HepG2 (cell line): Measurements from ENCODE around the gene C7orf57. TPM values are rescaled to one million over a fixed set of nuclear protein-coding genes. Genes with fewer than 3 reads are reported as not detected.
A peak's percentile ranks its signal among the peaks of the same experiment; 100 is the strongest.

ENCODE experiments used
- ATAC-seq: fragments of 200-7000 bp; cut with Tn5 transposase; 3 replicates; pipeline ENCODE4 v1.9.1; 2020; ENCODE audit warnings: mild to moderate bottlenecking, moderate library complexity
- BruUV-seq: library from RNA; stranded (reverse); fragments of 400-500 nt; replicated peaks from 2 replicates; lab custom pipeline; 2021; lab: Mats Ljungman, UMichigan
- CTCF ChIA-PET: fragments of 300-600 bp; formaldehyde crosslinking; extraction: SDS; loops from one replicate; lab custom pipeline; 2021; ENCODE audit warnings: low total read pairs, inconsistent platforms, low intra/inter-chr PET ratio; lab: Yijun Ruan, JAX
- POLR2A ChIA-PET: fragments of 350-600 bp; sonication (Branson Sonifier 250); formaldehyde crosslinking; loops from one replicate; lab custom pipeline; 2020; ENCODE audit warnings: antibody characterized with exemption, inconsistent platforms; lab: Yijun Ruan, JAX
- DNase-seq: peaks from one replicate; pipeline ENCODE4 v3.0.0-alpha.2; 2015; ENCODE audit warnings: low spot score
- FAIRE-seq: peaks from 3 replicates; lab custom pipeline; 2011; peaks lifted over from hg19 to GRCh38; lab: Jason Lieb, UNC
- H2AFZ ChIP-seq: one replicate; pipeline ENCODE4 v1.6.1; 2011; ENCODE audit warnings: low read length, inconsistent platforms
- H3K27ac ChIP-seq: fragments of 300-600 bp; 3 replicates; pipeline ENCODE4 v1.8.0; 2011; ENCODE audit warnings: mixed run types, mild to moderate bottlenecking, mixed read lengths, low read length, inconsistent platforms; ENCODE audit not compliant: insufficient read depth; ENCODE audit errors: extremely low read length
- H3K27me3 ChIP-seq, 2 experiments: fragments of 200-600 bp in 1 of 2; 2 replicates in 1 of 2; 3 replicates in 1 of 2; pipeline versions ENCODE4 v1.6.0 to v1.8.0; 2011; ENCODE audit warnings: low read length in 2 of 2, mild to moderate bottlenecking in 2 of 2, moderate library complexity in 2 of 2, inconsistent platforms in 1 of 2; ENCODE audit not compliant: insufficient read depth in 2 of 2, control insufficient read depth in 1 of 2
- H3K36me3 ChIP-seq, 2 experiments: fragments of 200-600 bp in 1 of 2; replicated peaks in 1 of 2; 2 replicates in 1 of 2; 3 replicates in 1 of 2; pipeline versions ENCODE4 v1.5.1 to v1.8.0; 2011; ENCODE audit warnings: low read length in 2 of 2, inconsistent platforms in 1 of 2; ENCODE audit not compliant: insufficient read depth in 2 of 2, control insufficient read depth in 1 of 2
- H3K4me1 ChIP-seq: 2 replicates; pipeline ENCODE4 v1.5.1; 2012; ENCODE audit warnings: low read length, inconsistent platforms; ENCODE audit not compliant: insufficient read depth
- H3K4me2 ChIP-seq: 2 replicates; pipeline ENCODE4 v1.6.0; 2011; ENCODE audit warnings: low read depth, low read length, inconsistent platforms
- H3K4me3 ChIP-seq, 3 experiments: fragments of 200-600 bp in 1 of 3; sonication (generic), shearing (Covaris generic) in 1 of 3; replicated peaks in 1 of 3; 2 replicates each; pipeline ENCODE4 v1.5.1; 2011 to 2016; ENCODE audit warnings: low read length in 3 of 3, inconsistent platforms in 2 of 3, low read depth in 2 of 3, mild to moderate bottlenecking in 2 of 3, control low read depth in 1 of 3, mixed read lengths in 1 of 3; ENCODE audit not compliant: insufficient read depth in 1 of 3
- H3K79me2 ChIP-seq: one replicate; pipeline ENCODE4 v1.6.1; 2011; ENCODE audit warnings: low read length, inconsistent platforms; ENCODE audit not compliant: insufficient read depth
- H3K9ac ChIP-seq: 2 replicates; pipeline ENCODE4 v1.6.0; 2011; ENCODE audit warnings: mild to moderate bottlenecking, low read depth, low read length, inconsistent platforms; ENCODE audit not compliant: insufficient read depth
- H3K9me3 ChIP-seq: 2 replicates; pipeline ENCODE4 v1.5.1; 2012; ENCODE audit warnings: mild to moderate bottlenecking, low read length
- H4K20me1 ChIP-seq: 2 replicates; pipeline ENCODE4 v1.6.0; 2011; ENCODE audit warnings: inconsistent platforms, mild to moderate bottlenecking, low read length, moderate library complexity; ENCODE audit not compliant: insufficient read depth
- GATAD1 ChIP-seq: IDR thresholded peaks from 2 replicates; pipeline ENCODE4 v1.6.1; 2016; ENCODE audit warnings: missing genetic modification reagents, missing compliant biosample characterization
- KLF16 ChIP-seq, 2 experiments: sonication (generic) in 1 of 2; formaldehyde crosslinking in 1 of 2; IDR thresholded peaks; 2 replicates each; pipeline versions ENCODE4 v1.6.1 to v1.8.0; 2016 to 2023; ENCODE audit warnings: missing genetic modification reagents in 2 of 2, missing compliant biosample characterization in 1 of 2
- MED1 ChIP-seq: sonication (generic); formaldehyde crosslinking; IDR thresholded peaks from 2 replicates; pipeline ENCODE4 v1.4.0; 2020; ENCODE audit warnings: missing genetic modification reagents
- MYNN ChIP-seq: sonication (generic); formaldehyde crosslinking; IDR thresholded peaks from 2 replicates; pipeline ENCODE4 v1.4.0; 2020; ENCODE audit warnings: mild to moderate bottlenecking, low read depth, missing genetic modification reagents
- NRL ChIP-seq: sonication (generic); formaldehyde crosslinking; IDR thresholded peaks from 2 replicates; pipeline ENCODE4 v1.5.0; 2020; ENCODE audit warnings: missing genetic modification reagents, mild to moderate bottlenecking, moderate library complexity, borderline replicate concordance
- RAD21 ChIP-seq: fragments of 450-650 bp; formaldehyde crosslinking; IDR thresholded peaks from 2 replicates; pipeline ENCODE4 v1.5.0; 2020; ENCODE audit warnings: mild to moderate bottlenecking
- RXRA ChIP-seq: sonication (generic); formaldehyde crosslinking; IDR thresholded peaks from 2 replicates; pipeline ENCODE4 v1.5.1; 2020; ENCODE audit warnings: missing genetic modification reagents
- SAP130 ChIP-seq: IDR thresholded peaks from 2 replicates; pipeline ENCODE4 v1.6.1; 2016; ENCODE audit warnings: low read depth
- SP1 ChIP-seq, 2 experiments: fragments of 450-650 bp in 1 of 2; sonication (generic) in 1 of 2; formaldehyde crosslinking in 1 of 2; IDR thresholded peaks; 2 replicates each; pipeline versions ENCODE4 v1.4.0 to v1.6.1; 2016 to 2020; ENCODE audit warnings: missing genetic modification reagents in 1 of 2
- ZFX ChIP-seq: sonication (generic); formaldehyde crosslinking; IDR thresholded peaks from 2 replicates; pipeline ENCODE4 v1.4.0; 2020; ENCODE audit warnings: mild to moderate bottlenecking, low read depth, missing genetic modification reagents, moderate library complexity
- ZFY ChIP-seq: sonication (generic); formaldehyde crosslinking; IDR thresholded peaks from 2 replicates; pipeline ENCODE4 v1.4.0; 2020; ENCODE audit warnings: missing genetic modification reagents
- ZNF546 ChIP-seq: sonication (generic); formaldehyde crosslinking; conservative IDR thresholded peaks from 2 replicates; pipeline ENCODE4 v1.8.1; 2023; ENCODE audit warnings: mild to moderate bottlenecking, missing genetic modification reagents
- ZNF674 ChIP-seq: sonication (generic); formaldehyde crosslinking; IDR thresholded peaks from 2 replicates; pipeline ENCODE4 v1.5.0; 2020; ENCODE audit warnings: low read depth, mild to moderate bottlenecking, missing genetic modification reagents
- WGBS: methylation state at CpG from one replicate; pipeline ENCODE4 v1.1.6; 2017; ENCODE audit warnings: low lambda C conversion rate; 5-methylcytosine and 5-hydroxymethylcytosine counted together
- in situ Hi-C: cut with HindIII; loops from 2 replicates; pipeline ENCODE4 v1.10.0; 2017; ENCODE audit warnings: low pct_unique_long_range_greater_than_20kb; ENCODE audit not compliant: extremely low pct_ligation_motif_present
- intact Hi-C: fragments of 100-400 bp; cut with micrococcal nuclease; formaldehyde crosslinking; loops from one replicate; pipeline ENCODE4 v1.10.0; 2022; ENCODE audit not compliant: unreplicated experiment
- polyA plus RNA-seq, 8 experiments: library from polyadenylated mRNA; depleted of rRNA in 3 of 8; stranded (reverse) in 7 of 8; unstranded in 1 of 8; fragments of >200 nt; fragmentation: Illumina TruSeq in 4 of 8; extraction: Trizol in 4 of 8; gene quantifications; 2 replicates each; pipeline versions ENCODE4 v1.2.1 to v1.2.3, GENCODE V29; 2011 to 2016; ENCODE audit warnings: low read depth in 4 of 8, missing spikeins in 1 of 8, mixed read lengths in 1 of 8; ENCODE audit not compliant: insufficient read depth in 1 of 8
- total RNA-seq, 5 experiments: library from RNA; depleted of rRNA; stranded (reverse); fragments of >200 nt; fragmentation: Illumina TruSeq; extraction: Trizol; gene quantifications; 2 replicates each; pipeline ENCODE4 v1.2.3, GENCODE V29; 2016; ENCODE audit warnings: low read depth in 1 of 5
- TF ChIP-seq, protein P1 (sequence below): sonication (generic); formaldehyde crosslinking; IDR thresholded peaks from 2 replicates; pipeline ENCODE4 v1.5.1; 2020; ENCODE audit warnings: mild to moderate bottlenecking, missing genetic modification reagents, moderate library complexity
- TF ChIP-seq, protein P2 (sequence below): IDR thresholded peaks from 2 replicates; pipeline ENCODE4 v1.4.0; 2020; ENCODE audit warnings: mild to moderate bottlenecking, missing genetic modification reagents

C7orf57 gene
- total and polyA plus RNA-seq, 2 of the 13 experiments (the other 11 are each of a cell fraction or from before 2014, with no cell fraction given): not detected

DNA sequence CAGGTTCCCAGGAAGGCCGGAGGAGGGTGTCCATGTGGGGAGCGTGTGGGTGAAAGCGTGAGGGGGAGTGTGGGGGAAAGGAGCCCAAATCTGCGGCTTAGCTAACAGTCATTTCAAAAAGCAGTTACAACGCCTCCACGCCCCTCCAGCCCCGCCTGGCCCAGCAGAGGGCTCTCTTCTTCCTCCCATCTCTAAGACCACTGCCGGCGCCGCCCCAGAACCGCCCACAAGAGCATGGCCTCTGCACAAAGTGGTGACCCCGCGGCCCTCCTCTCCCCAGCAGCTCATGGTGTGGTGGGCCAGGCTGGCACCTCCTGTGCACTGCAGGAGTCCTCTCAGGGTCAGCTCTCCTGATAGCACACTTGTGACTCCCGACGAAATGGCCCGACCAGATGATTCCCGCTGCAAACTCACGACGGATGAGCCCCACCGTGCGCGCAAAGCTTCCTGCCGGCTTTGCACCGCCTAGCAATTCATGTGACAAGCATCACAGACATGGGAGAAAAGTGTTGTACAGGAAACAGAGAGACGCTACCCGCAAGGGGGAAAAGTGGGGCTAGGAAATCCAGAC, 43.5 kb upstream of the C7orf57 start:
- peak overlapping the region; percentile 73 for H3K4me2 ChIP-seq
- DNase-seq (peak; percentile 63), ATAC-seq (peak; percentile 99), FAIRE-seq (no peak)
- no peaks in the 10 kb centered on the region for H3K27me3 ChIP-seq
- H3K4me3 ChIP-seq: peak overlapping the region; percentile 41 to 72 (median 42)
- peaks cover 40% of the 10 kb centered on the region for H3K4me1 ChIP-seq
- H2AFZ ChIP-seq: peak overlapping the region; percentile 70
- 32% methylated on average over 17 of the region's 26 CpGs for WGBS
- H3K79me2 ChIP-seq: no peaks in the 10 kb centered on the region
- BruUV-seq: no TSS peak
- in situ Hi-C loops: loop anchor here (5.0 kb wide), 1 partner anchor 120 kb away; no protein-coding TSS in a partner anchor
- intact Hi-C loops: loop anchor here (1.0 to 2.0 kb wide), 3 partner anchors 97 to 163 kb away; partner anchors contain the start of gene UPP1
- H3K9ac ChIP-seq: no peak overlapping the region
- POLR2A ChIA-PET: interaction anchor here (1.6 to 2.2 kb wide), 2 partner anchors 97 to 148 kb away, joined by 7 to 12 read pairs; partner anchors contain the start of gene UPP1
- H3K36me3 ChIP-seq: no peaks in the 10 kb centered on the region
- no peak overlapping the region for H3K27ac ChIP-seq
- H4K20me1 ChIP-seq: no peaks in the 10 kb centered on the region
- CTCF ChIA-PET: interaction anchor here (1.7 to 1.8 kb wide), 2 partner anchors 118 to 163 kb away, joined by 6 to 24 read pairs; no protein-coding TSS in a partner anchor
- no peaks in the 10 kb centered on the region for H3K9me3 ChIP-seq
- TF ChIP-seq GATAD1 (CRISPR knock-in tag) (peak; percentile 51; the same call in 1 of the 2 replicates), ZNF674 (no peak), KLF16 (CRISPR knock-in tag; IDR thresholded peaks at IDR 0.05) (no peak), NRL (CRISPR knock-in tag) (peak; percentile 47; the same call in 1 of the 2 replicates), RXRA (peak; percentile 62), RAD21 (CRISPR knock-in tag) (peak; percentile 79), ZFY (CRISPR knock-in tag) (peak; percentile 38; the same call in 1 of the 2 replicates), ZNF546 (CRISPR knock-in tag) (no peak), ZFX (peak; percentile 50), SAP130 (CRISPR knock-in tag) (peak; percentile 59), SP1 (IDR thresholded peaks at IDR 0.05) (no peak), SP1 (CRISPR knock-in tag; IDR thresholded peaks at IDR 0.05) (no peak), MYNN (CRISPR knock-in tag) (0 out of 2 replicates have a peak, but pooled peaks have one; percentile 70), MED1 (CRISPR knock-in tag) (peak; percentile 20; the same call in 1 of the 2 replicates)
- TF ChIP-seq, protein P1, sequence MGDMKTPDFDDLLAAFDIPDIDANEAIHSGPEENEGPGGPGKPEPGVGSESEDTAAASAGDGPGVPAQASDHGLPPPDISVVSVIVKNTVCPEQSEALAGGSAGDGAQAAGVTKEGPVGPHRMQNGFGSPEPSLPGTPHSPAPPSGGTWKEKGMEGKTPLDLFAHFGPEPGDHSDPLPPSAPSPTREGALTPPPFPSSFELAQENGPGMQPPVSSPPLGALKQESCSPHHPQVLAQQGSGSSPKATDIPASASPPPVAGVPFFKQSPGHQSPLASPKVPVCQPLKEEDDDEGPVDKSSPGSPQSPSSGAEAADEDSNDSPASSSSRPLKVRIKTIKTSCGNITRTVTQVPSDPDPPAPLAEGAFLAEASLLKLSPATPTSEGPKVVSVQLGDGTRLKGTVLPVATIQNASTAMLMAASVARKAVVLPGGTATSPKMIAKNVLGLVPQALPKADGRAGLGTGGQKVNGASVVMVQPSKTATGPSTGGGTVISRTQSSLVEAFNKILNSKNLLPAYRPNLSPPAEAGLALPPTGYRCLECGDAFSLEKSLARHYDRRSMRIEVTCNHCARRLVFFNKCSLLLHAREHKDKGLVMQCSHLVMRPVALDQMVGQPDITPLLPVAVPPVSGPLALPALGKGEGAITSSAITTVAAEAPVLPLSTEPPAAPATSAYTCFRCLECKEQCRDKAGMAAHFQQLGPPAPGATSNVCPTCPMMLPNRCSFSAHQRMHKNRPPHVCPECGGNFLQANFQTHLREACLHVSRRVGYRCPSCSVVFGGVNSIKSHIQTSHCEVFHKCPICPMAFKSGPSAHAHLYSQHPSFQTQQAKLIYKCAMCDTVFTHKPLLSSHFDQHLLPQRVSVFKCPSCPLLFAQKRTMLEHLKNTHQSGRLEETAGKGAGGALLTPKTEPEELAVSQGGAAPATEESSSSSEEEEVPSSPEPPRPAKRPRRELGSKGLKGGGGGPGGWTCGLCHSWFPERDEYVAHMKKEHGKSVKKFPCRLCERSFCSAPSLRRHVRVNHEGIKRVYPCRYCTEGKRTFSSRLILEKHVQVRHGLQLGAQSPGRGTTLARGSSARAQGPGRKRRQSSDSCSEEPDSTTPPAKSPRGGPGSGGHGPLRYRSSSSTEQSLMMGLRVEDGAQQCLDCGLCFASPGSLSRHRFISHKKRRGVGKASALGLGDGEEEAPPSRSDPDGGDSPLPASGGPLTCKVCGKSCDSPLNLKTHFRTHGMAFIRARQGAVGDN (CRISPR knock-in tag): peak; percentile 84
- TF ChIP-seq, protein P2, sequence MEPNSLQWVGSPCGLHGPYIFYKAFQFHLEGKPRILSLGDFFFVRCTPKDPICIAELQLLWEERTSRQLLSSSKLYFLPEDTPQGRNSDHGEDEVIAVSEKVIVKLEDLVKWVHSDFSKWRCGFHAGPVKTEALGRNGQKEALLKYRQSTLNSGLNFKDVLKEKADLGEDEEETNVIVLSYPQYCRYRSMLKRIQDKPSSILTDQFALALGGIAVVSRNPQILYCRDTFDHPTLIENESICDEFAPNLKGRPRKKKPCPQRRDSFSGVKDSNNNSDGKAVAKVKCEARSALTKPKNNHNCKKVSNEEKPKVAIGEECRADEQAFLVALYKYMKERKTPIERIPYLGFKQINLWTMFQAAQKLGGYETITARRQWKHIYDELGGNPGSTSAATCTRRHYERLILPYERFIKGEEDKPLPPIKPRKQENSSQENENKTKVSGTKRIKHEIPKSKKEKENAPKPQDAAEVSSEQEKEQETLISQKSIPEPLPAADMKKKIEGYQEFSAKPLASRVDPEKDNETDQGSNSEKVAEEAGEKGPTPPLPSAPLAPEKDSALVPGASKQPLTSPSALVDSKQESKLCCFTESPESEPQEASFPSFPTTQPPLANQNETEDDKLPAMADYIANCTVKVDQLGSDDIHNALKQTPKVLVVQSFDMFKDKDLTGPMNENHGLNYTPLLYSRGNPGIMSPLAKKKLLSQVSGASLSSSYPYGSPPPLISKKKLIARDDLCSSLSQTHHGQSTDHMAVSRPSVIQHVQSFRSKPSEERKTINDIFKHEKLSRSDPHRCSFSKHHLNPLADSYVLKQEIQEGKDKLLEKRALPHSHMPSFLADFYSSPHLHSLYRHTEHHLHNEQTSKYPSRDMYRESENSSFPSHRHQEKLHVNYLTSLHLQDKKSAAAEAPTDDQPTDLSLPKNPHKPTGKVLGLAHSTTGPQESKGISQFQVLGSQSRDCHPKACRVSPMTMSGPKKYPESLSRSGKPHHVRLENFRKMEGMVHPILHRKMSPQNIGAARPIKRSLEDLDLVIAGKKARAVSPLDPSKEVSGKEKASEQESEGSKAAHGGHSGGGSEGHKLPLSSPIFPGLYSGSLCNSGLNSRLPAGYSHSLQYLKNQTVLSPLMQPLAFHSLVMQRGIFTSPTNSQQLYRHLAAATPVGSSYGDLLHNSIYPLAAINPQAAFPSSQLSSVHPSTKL (CRISPR knock-in tag): peak; percentile 51; the same call in 1 of the 2 replicates
